Measurements from ENCODE around the gene MIDN.

- TF ChIP-seq CTCF (IDR thresholded peaks at IDR 0.05) (no peak), POLR2AphosphoS5 (IDR thresholded peaks at IDR 0.05) (no peak), POLR2A (IDR thresholded peaks at IDR 0.05) (no peak)
These were observed 20.1 kb downstream of the MIDN start for GRCh38 chr19:1268226-1269064.
